Stimulated activated CD4-positive, alpha-beta T cell treated with anti-CD3 and anti-CD28 coated beads, Interleukin-4, amount 100 ng/mL, for 4 hours (primary cell): ENCODE data around the gene CMSS1.

ENCODE experiments used
- DNase-seq, 2 experiments: peaks; one replicate each; pipeline ENCODE4 v3.0.0-alpha.2; 2020

The CMSS1 gene

GRCh38 chr3:100003609-100004503, 186.2 kb downstream of the CMSS1 start:
- no peak for DNase-seq

- DNase-seq: no peak
Measured at GRCh38 chr3:100004931-100005330, 187.3 kb downstream of the CMSS1 start.

- no peak for DNase-seq
Measured at GRCh38 chr3:100005665-100006393, 188.2 kb downstream of the CMSS1 start.

GRCh38 chr3:100006570-100007271, 189.1 kb downstream of the CMSS1 start:
- no peak for DNase-seq

- DNase-seq: no peak
Measured at GRCh38 chr3:100007313-100007712, 189.7 kb downstream of the CMSS1 start.

GRCh38 chr3:100008081-100008698, 190.5 kb downstream of the CMSS1 start:
- DNase-seq: no peak

GRCh38 chr3:100009276-100010086, 191.8 kb downstream of the CMSS1 start:
- DNase-seq: no peak

- no peak for DNase-seq
Measured at GRCh38 chr3:100010087-100010417, 192.4 kb downstream of the CMSS1 start.

GRCh38 chr3:100018806-100019205, 201.1 kb downstream of the CMSS1 start:
- no peak for DNase-seq

- no peak for DNase-seq
Measured at GRCh38 chr3:100019719-100020118, 202.1 kb downstream of the CMSS1 start.

- DNase-seq: no peak
Measured at GRCh38 chr3:100020876-100021644, 203.4 kb downstream of the CMSS1 start.

GRCh38 chr3:100022506-100022905, 204.8 kb downstream of the CMSS1 start:
- no peak for DNase-seq

GRCh38 chr3:100023150-100023549, 205.5 kb downstream of the CMSS1 start:
- no peak for DNase-seq

- DNase-seq: no peak
Measured at GRCh38 chr3:100023595-100023994, 205.9 kb downstream of the CMSS1 start.

- DNase-seq: no peak
Measured at GRCh38 chr3:100024520-100025303, 207.1 kb downstream of the CMSS1 start.

- DNase-seq: no peak
Measured at GRCh38 chr3:100027321-100027720, 209.7 kb downstream of the CMSS1 start.

GRCh38 chr3:100029052-100029451, 211.4 kb downstream of the CMSS1 start:
- DNase-seq: no peak

GRCh38 chr3:100029689-100030088, 212.0 kb downstream of the CMSS1 start:
- no peak for DNase-seq

GRCh38 chr3:100030346-100030745, 212.7 kb downstream of the CMSS1 start:
- DNase-seq: no peak

GRCh38 chr3:100030914-100031425, 213.3 kb downstream of the CMSS1 start:
- no peak for DNase-seq
